ENCODE results near the gene CFAP74.
"Not testable (repeated sequence)": the region's sequence is repeated elsewhere in the genome, so short reads cannot be mapped to it uniquely, and the experiment has no call there.

The CFAP74 gene

GRCh38 chr1:1895456-1896336 lies 107.9 kb downstream of the CFAP74 start:
- no peak for DNase-seq (ENCODE audit: low spot score)

- no peak for DNase-seq (ENCODE audit: low spot score)
These were observed 108.5 kb downstream of the CFAP74 start for GRCh38 chr1:1895060-1895418.

GRCh38 chr1:1894354-1895059 lies 109.1 kb downstream of the CFAP74 start:
- peak; percentile 38 for DNase-seq (ENCODE audit: low spot score)

GRCh38 chr1:1893997-1894353 lies 109.6 kb downstream of the CFAP74 start:
- no peak for DNase-seq (ENCODE audit: low spot score)

GRCh38 chr1:1893291-1893985 lies 110.1 kb downstream of the CFAP74 start:
- DNase-seq (ENCODE audit: low spot score) = no peak

- DNase-seq (ENCODE audit: low spot score) = no peak
These were observed 110.8 kb downstream of the CFAP74 start for GRCh38 chr1:1892763-1893120.

GRCh38 chr1:1892079-1892762 lies 111.4 kb downstream of the CFAP74 start:
- no peak for DNase-seq (ENCODE audit: low spot score)

- peak; percentile 57 for DNase-seq (ENCODE audit: low spot score)
These were observed 112.1 kb downstream of the CFAP74 start for GRCh38 chr1:1891349-1892078.

GRCh38 chr1:1890506-1891348 lies 112.9 kb downstream of the CFAP74 start, which contains the start of gene GNB1:
Gene GNB1 (minus strand): TSS chr1:1891087. CDS start chr1:1825453, 65,634 bp downstream.
- DNase-seq (ENCODE audit: low spot score) = peak; percentile 90

- DNase-seq (ENCODE audit: low spot score) = no peak
These were observed 113.6 kb downstream of the CFAP74 start for GRCh38 chr1:1889847-1890505.

GRCh38 chr1:1889090-1889750 lies 114.4 kb downstream of the CFAP74 start:
- no peak for DNase-seq (ENCODE audit: low spot score)

- not testable (repeated sequence) for DNase-seq (ENCODE audit: low spot score)
These were observed 119.7 kb downstream of the CFAP74 start for GRCh38 chr1:1883890-1884289.

- no peak for DNase-seq (ENCODE audit: low spot score)
These were observed 120.3 kb downstream of the CFAP74 start for GRCh38 chr1:1883092-1883873.

- no peak for DNase-seq (ENCODE audit: low spot score)
These were observed 121.9 kb downstream of the CFAP74 start for GRCh38 chr1:1881727-1882126.

GRCh38 chr1:1880617-1881312 lies 122.8 kb downstream of the CFAP74 start:
- DNase-seq (ENCODE audit: low spot score) = no peak

GRCh38 chr1:1879942-1880341 lies 123.6 kb downstream of the CFAP74 start:
- no peak for DNase-seq (ENCODE audit: low spot score)

GRCh38 chr1:1877865-1878436 lies 125.6 kb downstream of the CFAP74 start:
- DNase-seq (ENCODE audit: low spot score) = no peak

Measured in LoVo (cell line).